Right renal pelvis (tissue), 4 donors: ENCODE measurements around the gene SPIN2A. TPM values are rescaled to one million over a fixed set of nuclear protein-coding genes. Genes with fewer than 3 reads are reported as not detected.
"Not testable (repeated sequence)": the region's sequence is repeated elsewhere in the genome, so short reads cannot be mapped to it uniquely, and the experiment has no call there.

Experiments used
- DNase-seq, 4 donors: peaks; one replicate each; pipeline ENCODE4 v3.0.0-alpha.2; 2013; ENCODE audit warnings: low read depth in 4 of 4, low spot score in 3 of 4, missing footprints in 1 of 4
- polyA plus RNA-seq, 4 donors: library from polyadenylated mRNA; unstranded; fragments of 120-200 nt; gene quantifications; one replicate each; pipeline ENCODE4 v1.2.1, GENCODE V29; 2013; ENCODE audit not compliant: insufficient read length in 4 of 4

SPIN2A gene
- 1 to 10 TPM; 3.2 to 4.1 (median 3.8) TPM for polyA plus RNA-seq

DNA sequence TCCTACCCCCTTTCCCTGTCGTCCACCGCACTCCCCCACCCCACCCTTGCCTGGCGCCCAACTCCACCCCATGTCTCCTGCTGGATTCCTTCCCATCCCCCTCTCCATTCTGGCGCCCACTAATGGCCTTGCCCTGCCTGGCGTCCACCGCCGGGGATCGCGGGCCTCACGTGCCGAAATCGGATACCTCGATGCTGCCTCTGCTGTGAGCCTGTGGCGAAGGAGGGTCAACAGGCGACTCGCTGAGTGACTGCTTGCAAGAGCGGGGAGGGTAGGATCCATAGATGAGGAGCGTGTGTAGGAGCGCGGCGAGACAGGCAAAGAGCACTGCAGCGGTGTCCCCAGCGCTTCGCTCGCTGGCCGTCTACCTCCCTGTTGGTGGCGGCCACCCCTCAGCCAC is at the start of gene SPIN2A:
Gene SPIN2A, minus strand, starts transcription at position 325 of the 400 bp plus-strand sequence. CDS start 800 bp downstream, outside the sequence.
- not testable (repeated sequence) for DNase-seq

DNA sequence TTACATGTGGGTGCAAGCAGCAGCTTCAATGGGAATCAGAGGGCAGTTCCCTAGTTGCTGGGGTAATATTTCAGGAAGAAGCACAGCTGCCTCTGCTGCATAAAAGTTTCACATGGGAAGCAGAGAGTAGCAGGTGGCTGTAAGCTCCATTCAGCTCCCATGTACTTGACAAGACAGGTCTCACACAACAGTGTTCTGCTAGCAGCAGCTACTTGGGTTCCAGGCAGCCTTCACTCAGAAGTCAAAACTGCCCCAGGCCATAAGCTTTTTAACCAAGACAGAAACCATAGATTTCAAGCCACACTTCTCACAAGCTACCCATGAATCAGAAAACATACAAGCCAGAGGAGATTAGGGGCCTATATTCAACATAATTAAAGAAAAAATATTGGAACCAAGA is 41.4 kb upstream of the SPIN2A start:
- DNase-seq, result no peak

DNA sequence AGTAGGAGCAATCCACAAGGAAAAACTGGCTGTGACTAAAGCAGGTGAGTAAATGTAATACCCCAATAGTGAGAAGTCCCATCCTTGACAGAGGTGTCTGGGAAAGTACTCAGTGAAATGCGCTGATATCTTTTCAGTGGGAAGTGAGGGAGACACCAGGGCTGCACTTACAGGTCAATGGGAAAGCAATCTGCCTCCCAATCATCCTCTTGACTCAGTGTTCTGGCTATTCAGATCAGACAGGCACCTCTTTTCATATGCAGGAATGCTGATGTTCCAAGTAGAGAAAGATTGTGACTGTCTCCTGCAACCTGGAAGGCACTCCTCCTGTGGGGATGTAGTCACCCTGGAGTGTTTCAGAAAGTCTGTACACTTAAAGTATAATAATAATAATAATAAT is 39.9 kb upstream of the SPIN2A start:
- no peak for DNase-seq

GRCh38 chrX:57172544-57172943 is 35.3 kb upstream of the SPIN2A start:
- DNase-seq, result no peak

- peak in 3 of 4 donors; percentile 2 to 6 (median 3) for DNase-seq
Measured at GRCh38 chrX:57156397-57157049, 19.3 kb upstream of the SPIN2A start.

GRCh38 chrX:57155171-57155570 is 18.0 kb upstream of the SPIN2A start:
- DNase-seq, result no peak

GRCh38 chrX:57152222-57152621 is 15.0 kb upstream of the SPIN2A start:
- not testable (repeated sequence) for DNase-seq

- no peak for DNase-seq
Measured at GRCh38 chrX:57138674-57139073, 1.5 kb upstream of the SPIN2A start.

- DNase-seq, result no peak
Measured at GRCh38 chrX:57137501-57137900, 304 bp upstream of the SPIN2A start.

DNA sequence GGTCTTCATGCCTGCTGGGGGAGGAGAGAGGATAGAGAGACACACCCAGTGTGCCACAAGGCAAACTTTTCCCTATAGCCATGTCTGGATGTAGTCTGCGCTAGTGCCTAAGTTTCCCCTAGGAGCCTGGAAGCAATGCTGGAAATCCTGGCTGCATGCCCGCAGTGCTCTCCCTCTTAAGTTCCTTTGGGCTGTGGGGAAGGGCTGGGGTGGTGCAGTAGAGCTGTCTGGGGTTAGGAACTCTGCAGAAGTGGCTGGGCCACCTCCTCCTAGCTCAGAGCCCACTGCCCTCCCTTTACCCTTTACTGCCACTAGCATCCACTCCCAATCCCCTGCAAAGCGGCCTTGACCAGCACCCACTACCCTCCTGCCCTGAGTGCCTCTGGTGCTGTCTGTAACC is 608 bp downstream of the SPIN2A start:
- DNase-seq, result not testable (repeated sequence)

GRCh38 chrX:57135287-57135686 is 1.9 kb downstream of the SPIN2A start:
- no peak for DNase-seq

- no peak for DNase-seq
Measured at GRCh38 chrX:57134702-57135101, 2.5 kb downstream of the SPIN2A start.

GRCh38 chrX:57133706-57134105 is 3.5 kb downstream of the SPIN2A start:
- no peak for DNase-seq

DNA sequence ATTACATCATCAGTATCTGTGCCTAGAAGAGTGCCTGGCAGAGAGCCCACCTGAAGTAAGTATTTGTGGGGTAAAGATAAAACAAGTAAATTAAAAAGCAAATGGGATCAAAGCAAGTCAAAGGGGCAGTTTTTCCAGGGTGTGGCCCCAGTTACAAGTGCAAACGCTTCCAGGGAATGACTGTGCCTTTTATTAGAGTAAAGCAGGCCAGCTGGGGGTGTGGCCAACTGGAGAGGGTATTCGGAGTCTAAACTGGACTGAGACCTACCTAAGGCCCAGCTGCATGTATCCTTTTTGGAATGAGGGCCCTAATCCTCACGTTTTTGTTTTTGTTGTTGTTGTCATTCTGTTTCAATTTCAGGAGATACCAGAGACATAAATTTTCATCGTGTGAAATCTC is 3.9 kb downstream of the SPIN2A start:
- not testable (repeated sequence) for DNase-seq

DNA sequence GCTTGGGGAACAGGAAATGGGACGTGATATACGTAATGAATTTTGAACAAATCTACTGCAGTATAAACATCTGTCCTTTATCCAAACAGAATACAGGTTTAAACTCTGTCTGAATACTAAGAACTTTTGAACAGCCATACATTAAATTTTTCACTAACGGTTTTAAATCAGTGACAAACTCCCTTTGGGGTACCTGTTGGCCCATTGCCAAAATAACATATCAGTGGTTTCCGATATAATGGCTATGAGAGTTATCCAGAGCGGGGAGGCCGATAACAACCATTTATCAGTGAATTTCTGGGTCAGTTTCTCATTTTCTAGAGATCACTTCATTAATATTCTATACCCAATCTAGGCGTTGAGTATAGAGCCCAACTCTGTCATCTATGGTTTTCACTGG is 5.2 kb downstream of the SPIN2A start:
- no peak for DNase-seq

GRCh38 chrX:57121816-57122215 is 15.4 kb downstream of the SPIN2A start:
- no peak for DNase-seq

DNA sequence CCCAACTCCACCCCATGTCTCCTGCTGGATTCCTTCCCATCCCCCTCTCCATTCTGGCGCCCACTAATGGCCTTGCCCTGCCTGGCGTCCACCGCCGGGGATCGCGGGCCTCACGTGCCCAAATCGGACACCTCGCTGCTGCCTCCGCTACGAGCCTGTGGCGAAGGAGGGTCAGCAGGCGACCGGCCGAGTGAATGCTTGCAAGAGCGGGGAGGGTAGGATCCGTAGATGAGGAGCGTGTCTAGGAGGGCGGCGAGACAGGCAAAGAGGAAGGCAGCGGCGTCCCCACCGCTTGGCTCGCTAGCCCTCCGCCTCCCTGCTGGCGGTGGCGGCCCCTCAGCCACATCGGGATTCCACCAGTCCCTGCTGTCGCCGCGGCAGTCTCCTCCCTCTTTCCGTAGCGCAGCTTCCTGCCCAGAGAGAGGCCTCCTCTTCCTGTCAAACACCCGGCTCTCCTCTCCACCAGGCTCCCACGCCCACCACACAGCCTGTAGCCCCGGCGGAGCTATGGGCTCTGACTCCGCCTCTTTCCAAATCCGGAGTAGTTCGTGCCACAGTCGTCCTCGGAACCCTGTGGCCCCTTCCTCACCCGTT is 15.9 kb downstream of the SPIN2A start, which contains the start of gene SPIN2B:
Gene SPIN2B, minus strand, starts transcription at position 387 of the 594 bp plus-strand sequence.
- DNase-seq, result peak; percentile 38 to 59 (median 53)

DNA sequence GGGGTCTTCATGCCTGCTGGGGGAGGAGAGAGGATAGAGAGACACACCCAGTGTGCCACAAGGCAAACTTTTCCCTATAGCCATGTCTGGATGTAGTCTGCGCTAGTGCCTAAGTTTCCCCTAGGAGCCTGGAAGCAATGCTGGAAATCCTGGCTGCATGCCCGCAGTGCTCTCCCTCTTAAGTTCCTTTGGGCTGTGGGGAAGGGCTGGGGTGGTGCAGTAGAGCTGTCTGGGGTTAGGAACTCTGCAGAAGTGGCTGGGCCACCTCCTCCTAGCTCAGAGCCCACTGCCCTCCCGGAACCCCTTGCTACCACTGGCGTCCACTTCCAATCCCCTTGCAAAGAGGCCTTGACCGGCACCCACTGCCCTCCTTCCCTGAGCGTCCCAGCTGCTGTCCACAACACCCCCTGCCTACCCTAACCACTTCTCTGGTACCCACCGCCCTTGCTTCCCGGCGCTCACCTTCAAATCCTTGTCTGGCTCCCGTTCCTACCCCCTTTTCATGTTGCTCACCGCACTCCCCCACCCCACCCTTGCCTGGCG is 16.5 kb downstream of the SPIN2A start:
- not testable (repeated sequence) for DNase-seq

GRCh38 chrX:57119416-57119815 is 17.8 kb downstream of the SPIN2A start:
- DNase-seq, result no peak

- DNase-seq, result not testable (repeated sequence)
Measured at GRCh38 chrX:57117566-57117965, 19.6 kb downstream of the SPIN2A start.

DNA sequence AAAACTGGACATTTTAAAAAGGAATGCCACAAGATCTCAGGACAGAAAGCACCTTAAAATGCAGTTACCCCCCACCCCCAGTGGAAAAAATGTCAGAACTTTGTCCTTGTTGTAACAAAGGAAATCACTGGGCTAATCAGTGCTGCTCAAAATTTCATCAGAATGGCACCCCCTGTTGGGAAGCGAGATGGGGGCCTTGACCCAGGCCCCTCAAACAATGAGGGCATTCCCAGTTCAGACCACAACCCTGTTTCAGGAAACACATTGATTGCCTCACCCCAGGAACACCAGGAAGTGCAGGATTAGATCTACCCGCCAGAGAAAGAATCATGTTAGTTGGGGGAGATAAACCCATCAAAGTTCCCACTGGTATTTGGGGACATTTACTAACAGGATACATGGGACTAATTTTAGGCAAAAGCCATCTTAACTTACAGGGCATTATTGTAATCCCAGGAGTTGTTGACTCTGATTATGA is 32.2 kb downstream of the SPIN2A start:
- no peak for DNase-seq

DNA sequence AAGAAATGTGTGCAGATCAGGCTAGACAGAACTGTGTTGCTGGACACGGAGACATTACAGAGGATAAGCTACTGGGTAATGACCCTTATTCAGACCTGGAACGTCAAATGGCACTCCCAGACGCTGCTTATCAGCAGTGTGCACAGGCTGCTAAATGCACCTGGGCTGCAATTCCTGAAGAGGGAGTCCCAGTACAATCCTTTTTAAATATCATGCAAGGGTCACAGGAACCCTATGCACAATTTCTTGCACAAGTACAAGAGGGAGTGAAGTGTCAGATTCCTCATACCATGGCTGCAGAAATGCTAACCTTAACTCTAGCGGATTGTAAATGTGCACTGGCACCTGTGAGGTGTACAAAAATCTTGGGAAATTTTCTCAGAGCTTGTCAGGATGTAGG is 32.8 kb downstream of the SPIN2A start:
- no peak for DNase-seq
